Measurements from ENCODE around the gene OBSCN.

Gene OBSCN

DNA sequence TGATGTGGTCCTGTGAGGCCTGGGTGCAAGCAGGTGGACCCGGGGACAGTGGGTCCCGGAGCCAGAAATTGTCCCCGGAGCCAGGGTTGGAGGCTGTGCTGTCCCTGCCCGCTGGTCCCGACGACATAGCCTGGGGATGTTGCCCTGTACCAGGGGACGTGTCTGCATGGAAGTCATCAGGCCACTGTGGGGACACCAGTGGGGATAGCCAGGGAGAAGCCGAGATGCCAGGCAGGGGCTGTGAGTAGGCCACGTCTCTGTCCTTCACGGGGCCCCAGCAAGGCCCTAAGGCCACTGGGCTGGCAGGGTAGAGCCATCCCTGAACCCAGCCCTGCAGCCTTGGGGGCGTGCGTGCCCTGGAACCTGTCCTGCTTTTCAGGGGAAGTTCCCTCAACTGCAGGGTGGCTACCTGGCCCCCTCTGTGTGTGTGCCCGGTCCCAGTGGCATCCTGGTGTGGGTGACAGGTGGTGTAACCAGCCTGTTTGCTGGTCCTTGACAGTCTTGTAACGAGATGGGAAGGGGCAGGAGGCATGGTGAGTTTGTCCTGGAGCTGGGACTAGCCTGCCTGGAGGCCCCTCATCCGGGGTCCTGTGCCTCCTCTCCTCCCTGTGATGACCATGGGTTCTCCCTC is 73.2 kb downstream of the OBSCN start:
- FAIRE-seq: no peak

DNA sequence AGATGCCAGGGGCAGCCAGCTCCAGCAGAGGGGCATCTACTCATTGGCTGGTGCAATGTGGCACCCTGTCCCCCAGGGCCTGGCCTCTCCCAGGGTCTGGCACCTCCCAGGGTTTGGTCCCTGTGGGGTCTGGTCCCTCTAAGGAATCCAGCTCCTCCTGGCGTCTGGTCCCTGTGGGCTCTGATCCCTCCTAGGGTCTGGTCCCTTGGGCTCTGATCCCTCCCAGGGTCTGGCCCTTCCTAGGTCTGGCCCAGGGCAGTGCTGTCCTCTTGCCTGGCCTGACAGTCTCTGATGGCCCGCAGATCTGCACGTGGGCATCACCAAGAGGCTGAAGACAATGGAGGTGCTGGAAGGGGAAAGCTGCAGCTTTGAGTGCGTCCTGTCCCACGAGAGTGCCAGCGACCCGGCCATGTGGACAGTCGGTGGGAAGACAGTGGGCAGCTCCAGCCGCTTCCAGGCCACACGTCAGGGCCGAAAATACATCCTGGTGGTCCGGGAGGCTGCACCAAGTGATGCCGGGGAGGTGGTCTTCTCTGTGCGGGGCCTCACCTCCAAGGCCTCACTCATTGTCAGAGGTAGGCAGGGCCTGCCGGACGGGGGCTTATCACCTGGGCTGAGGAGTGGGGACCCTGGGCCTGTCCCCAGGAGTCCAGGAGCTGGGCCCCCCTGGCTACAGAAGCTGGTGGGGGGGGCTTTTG is 73.9 kb downstream of the OBSCN start:
- no peak for FAIRE-seq

DNA sequence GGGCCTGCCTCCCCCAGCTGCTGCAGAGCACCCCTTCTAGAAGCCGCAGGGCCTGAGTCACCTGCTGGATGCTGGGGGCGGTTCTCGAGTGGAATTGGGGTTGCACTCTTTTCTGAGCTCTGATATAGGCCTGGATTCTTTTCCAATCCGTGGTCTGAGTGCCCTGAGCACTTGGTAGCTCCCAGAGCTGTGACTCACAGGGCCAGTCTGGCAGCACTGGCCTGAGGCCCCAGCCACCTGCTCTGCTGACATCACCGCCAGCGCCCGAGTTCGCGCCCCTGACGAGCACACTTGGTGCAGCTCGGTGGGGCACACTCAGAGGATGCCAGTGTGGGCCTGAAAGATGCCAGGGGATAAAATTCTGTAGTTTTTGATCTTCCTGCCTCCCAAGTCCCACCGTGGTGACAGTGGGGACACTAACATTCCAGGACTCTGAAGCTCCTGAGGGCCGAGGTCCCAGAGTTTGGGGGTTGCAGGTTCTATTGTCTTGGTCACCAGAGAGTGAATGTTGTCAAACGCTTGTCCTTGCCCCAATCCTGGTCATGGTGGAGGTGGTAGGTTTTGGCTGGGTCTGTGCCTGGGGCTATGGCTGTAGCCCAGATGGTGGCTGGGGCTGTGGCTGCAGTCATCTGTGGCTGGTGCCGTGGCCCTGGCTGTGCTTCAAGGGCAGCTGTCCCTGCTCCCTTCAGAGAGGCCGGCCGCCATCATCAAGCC is 74.6 kb downstream of the OBSCN start:
- FAIRE-seq: no peak

DNA sequence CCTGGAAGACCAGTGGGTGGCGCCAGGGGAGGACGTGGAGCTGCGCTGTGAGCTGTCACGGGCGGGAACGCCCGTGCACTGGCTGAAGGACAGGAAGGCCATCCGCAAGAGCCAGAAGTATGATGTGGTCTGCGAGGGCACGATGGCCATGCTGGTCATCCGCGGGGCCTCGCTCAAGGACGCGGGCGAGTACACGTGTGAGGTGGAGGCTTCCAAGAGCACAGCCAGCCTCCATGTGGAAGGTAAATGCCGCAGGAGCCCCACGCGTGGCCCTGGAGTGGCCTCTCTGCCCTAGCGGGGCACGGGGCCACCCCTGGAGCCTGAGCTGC is 75.2 kb downstream of the OBSCN start:
- no peak for FAIRE-seq

DNA sequence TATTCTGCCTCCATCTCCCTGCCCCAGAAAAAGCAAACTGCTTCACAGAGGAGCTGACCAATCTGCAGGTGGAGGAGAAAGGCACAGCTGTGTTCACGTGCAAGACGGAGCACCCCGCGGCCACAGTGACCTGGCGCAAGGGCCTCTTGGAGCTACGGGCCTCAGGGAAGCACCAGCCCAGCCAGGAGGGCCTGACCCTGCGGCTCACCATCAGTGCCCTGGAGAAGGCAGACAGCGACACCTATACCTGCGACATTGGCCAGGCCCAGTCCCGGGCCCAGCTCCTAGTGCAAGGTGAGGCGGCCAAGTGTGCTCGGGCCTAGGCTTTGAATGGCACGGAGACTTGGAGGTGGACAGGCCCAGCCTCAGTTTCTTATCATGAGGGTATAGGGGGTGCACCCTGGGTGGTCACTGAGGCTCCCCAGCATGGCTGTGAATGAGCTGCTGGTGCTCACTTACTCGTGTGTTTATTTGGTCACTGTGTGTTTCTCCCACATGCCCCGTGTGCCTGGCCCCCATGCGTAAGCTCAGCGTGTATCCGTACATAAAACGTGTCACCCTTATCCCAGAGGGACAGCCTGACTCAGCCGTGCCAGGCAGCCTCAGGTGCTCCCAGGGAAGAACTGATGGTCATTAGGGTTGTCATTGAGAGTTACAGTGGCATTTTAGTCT is 75.8 kb downstream of the OBSCN start:
- FAIRE-seq: no peak

DNA sequence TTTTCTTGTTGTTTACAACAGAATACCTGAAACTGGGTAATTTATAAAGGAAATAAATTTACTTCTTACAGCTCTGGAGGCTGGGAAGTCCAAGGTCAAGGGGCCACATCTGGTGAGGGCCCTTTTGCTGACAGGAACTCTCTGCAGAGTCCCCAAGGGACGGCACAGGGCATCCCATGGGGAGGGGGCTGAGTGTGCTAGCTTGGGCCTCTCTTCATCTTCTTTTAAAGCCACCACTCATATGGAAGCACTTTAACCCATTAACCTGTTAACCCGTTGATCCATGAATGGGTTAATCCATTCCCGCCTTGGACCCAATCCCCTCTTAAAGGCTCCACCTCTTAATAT is 76.3 kb downstream of the OBSCN start:
- FAIRE-seq: no peak

DNA sequence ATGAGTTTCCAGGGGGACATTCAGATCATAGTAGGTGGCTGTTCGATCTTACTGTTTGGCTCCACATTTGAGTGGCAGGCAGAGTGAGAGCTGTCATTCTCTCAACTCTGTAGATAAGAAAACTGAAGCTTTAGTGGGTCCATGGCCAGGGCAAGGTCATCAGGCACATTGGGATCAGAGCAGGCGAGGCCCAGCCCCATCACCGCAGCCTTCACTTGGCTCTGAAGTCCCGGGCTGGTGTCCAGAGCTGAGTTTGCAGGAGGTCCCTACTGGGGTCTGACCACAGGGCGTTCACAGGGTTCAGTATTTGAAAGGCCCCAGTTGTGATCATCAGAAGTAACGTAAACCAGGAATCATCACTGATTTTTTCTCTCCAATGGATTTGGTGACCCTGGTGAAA is 76.7 kb downstream of the OBSCN start:
- FAIRE-seq: no peak

DNA sequence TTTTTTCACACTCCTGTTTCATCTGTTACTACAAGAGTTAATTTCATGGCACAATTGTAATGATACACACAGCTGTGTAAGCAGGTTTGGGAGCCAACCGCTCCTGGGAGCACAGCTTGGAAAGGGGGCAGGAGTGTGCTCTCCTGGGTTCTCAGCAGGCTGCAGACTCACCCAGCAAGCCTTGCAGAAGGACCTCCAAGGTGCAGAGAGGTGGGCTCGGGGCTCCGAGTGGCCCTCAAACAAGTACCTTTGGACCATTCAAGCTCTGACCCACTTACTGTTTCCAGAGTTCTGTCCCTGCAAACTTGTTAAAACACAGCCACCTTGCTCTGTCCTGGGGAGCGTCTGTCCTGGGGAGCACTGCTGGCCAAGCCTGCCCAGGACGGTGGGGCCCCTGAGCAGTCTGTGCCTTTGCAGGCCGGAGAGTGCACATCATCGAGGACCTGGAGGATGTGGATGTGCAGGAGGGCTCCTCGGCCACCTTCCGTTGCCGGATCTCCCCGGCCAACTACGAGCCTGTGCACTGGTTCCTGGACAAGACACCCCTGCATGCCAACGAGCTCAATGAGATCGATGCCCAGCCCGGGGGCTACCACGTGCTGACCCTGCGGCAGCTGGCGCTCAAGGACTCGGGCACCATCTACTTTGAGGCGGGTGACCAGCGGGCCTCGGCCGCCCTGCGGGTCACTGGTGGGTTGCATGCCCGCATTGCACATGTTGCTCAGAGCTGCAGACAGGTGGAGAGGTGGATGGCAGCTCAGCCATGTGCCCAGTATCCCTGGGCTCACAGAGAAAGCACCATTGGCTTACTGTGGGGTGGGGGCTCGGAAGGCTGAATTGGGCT is 78.0 kb downstream of the OBSCN start:
- FAIRE-seq: no peak

DNA sequence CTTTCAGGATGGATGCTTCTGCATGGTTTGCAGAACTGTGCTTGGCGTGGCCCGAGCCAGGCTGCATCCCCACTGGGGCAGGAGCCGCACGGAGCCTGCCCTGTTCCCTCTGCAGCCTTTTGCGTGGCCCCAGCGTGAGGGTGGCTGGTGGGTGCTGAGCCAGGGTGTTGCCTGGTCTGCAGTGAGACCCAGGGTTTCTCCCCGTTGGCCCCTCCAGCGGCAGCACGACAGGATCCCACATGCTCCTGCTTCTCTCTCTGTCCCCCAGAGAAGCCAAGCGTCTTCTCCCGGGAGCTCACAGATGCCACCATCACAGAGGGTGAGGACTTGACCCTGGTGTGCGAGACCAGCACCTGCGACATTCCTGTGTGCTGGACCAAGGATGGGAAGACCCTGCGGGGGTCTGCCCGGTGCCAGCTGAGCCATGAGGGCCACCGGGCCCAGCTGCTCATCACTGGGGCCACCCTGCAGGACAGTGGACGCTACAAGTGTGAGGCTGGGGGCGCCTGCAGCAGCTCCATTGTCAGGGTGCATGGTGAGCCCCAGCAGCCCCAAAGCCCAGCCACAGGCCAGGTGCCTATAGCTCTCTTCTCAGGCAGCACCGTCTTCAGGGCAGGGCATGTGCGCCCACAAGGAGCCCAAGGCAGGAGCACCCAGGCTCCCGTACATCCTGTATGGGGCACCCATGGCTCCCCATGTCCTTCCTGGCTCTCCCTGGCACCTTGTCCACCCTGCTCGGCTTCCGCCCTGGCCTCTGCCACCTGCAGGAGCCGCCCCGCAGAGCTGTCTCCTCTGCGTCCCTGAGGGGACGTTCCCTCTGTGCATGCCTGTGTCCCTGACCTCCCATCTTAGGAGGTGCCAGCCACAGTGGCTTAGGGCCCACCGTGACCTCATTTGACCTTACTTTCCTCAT is 78.9 kb downstream of the OBSCN start:
- no peak for FAIRE-seq

DNA sequence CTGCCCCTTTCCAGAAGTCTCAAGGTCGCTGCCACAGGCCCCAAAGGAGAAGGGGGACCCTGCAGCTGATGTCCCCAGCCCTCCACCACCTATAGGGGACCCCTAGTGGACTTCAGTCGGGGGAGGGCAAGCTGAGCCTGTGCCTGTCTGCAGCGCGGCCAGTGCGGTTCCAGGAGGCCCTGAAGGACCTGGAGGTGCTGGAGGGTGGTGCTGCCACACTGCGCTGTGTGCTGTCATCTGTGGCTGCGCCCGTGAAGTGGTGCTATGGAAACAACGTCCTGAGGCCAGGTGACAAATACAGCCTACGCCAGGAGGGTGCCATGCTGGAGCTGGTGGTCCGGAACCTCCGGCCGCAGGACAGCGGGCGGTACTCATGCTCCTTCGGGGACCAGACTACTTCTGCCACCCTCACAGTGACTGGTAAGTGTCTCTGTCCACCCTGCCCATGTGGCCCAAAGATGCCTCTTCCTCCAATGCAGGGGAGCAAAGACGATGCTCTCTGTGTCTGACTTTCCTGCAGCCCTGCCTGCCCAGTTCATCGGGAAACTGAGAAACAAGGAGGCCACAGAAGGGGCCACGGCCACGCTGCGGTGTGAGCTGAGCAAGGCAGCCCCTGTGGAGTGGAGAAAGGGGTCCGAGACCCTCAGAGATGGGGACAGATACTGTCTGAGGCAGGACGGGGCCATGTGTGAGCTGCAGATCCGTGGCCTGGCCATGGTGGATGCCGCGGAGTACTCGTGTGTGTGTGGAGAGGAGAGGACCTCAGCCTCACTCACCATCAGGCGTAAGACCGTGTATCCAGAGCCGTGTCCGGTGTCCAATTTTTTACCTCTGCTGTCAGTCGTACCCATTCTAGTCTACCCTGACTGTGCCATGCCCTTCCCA is 79.9 kb downstream of the OBSCN start:
- FAIRE-seq: no peak

DNA sequence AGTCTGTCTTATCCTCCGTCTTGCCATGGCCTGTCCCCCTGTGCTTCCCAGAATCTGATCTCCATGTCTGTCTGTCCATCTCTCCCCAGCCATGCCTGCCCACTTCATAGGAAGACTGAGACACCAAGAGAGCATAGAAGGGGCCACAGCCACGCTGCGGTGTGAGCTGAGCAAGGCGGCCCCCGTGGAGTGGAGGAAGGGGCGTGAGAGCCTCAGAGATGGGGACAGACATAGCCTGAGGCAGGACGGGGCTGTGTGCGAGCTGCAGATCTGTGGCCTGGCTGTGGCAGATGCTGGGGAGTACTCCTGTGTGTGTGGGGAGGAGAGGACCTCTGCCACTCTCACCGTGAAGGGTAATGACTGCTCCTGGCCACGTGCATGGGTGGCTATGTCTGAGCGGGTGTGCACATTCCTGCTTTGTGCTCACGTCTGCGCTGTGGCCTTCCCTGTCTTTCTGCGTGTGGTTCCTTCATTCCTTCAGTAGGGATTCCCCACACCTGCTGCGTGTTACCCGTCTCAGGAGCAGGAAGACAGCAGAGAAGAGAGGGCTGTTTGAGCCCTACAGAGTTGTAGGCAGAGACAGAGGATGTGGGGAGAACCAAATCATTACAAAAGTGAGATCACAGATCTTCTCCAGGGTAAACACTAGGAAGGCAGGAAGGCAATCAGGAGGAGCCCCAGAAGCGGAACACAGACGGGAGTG is 80.8 kb downstream of the OBSCN start:
- no peak for FAIRE-seq

DNA sequence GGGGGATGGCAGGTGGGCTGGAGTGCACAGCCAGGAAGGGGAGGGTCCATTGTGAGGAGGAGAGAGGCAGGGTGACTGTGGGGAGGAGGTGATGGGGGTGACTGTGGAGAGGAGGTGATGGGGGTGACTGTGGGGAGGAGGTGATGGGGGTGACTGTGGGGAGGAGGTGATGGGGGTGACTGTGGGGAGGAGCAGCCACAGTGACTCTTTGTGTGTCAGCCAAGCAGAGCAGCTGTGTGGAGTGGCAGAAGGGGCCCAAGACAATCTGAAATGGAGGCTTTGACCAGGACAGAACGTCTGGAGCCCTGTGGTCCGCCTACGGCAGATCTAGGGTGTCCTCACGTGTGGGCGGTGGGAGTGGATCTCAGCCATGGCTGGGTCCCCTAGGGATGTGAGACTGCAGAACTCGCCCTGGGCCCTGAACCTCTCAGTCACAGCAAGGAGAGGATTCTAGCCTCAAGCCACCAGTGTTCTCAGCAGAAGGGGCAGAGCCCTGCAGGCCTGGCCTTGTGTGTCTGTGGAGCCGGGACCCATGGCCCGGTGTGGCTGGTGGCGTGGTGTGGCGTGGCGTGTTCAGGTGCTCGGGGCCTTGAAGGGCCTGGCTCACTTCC is 81.5 kb downstream of the OBSCN start:
- FAIRE-seq: no peak

DNA sequence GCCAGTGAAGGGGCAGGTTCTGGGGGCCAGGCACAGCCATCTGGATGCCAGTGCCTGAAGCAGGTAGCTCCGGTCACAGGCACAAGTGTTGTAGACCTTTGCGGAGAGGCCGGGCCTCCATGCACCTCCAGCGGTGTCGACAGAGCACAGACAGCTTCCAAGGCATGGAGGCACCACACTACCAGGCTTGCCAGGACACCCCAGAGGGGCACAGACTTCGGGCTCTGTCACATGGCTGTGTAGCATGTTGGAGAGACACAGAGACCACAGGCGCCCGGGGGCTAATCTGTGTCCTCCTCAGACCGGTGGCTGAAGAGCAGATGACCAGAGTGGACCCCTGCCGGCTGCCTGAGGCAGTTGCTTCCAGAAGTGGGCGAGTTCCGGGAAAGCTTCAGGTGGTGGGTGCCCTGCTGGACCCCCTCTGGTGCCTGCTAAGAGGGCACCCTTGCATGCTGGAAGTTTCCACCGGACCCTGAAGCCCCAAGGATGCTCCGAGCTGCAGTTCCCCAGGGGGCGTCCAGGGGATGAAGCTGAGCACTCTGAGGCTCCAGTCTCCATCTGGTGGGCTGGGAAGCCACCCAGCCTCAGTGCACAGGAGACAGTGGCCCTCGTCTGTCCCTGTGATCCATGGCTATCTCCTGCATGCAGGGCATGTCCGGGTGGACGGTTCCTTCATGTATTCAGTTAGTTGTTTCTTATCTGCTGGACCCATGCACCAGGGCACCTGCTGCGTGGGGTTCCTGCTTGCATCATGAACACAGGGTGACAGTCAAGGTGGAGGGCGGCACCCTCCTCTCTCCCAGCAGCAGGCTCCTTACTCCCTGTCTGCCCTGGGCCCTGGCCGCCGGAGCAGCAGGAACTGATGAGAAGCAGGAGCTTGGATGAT is 82.4 kb downstream of the OBSCN start:
- no peak for FAIRE-seq

DNA sequence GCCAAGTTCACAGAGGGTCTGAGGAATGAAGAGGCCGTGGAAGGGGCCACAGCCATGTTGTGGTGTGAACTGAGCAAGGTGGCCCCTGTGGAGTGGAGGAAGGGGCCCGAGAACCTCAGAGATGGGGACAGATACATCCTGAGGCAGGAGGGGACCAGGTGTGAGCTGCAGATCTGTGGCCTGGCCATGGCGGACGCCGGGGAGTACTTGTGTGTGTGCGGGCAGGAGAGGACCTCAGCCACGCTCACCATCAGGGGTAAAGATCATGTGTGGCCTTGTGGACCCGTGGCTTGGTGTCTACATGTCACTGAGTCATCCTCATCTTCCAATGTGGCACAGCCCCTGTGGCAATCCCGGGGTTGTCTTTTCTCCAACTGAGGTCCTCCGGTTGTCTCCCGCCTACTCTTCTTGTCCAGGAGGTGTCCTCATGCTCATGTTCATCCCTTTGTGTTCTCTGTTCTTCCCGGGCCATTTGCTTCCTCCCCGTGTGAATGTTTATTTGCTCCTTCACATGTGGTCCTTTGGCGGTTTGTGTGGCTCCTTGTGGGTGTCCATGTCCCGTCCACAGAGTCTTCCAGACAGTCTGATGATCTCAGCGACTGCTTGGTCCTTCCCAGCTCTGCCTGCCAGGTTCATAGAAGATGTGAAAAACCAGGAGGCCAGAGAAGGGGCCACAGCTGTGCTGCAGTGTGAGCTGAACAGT is 84.2 kb downstream of the OBSCN start:
- FAIRE-seq: no peak

DNA sequence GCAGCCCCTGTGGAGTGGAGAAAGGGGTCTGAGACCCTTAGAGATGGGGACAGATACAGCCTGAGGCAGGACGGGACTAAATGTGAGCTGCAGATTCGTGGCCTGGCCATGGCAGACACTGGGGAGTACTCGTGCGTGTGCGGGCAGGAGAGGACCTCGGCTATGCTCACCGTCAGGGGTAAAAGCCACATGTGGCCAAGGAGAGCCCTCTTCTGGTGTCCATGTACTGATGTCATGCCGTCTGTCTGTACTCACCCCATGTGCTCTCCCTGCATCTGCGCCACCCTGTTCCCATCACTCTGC is 84.7 kb downstream of the OBSCN start:
- FAIRE-seq: no peak

DNA sequence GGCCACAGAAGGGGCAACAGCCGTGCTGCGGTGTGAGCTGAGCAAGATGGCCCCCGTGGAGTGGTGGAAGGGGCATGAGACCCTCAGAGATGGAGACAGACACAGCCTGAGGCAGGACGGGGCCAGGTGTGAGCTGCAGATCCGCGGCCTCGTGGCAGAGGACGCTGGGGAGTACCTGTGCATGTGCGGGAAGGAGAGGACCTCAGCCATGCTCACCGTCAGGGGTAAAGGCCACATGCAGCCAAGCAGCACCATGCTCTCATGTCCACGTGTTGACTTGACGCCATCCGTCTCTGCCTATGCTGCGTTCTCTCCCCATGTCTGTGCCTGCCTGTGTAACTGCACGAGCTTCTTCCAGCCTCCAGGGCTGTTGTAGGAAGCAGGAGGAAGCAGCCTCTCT is 85.5 kb downstream of the OBSCN start:
- FAIRE-seq: no peak

DNA sequence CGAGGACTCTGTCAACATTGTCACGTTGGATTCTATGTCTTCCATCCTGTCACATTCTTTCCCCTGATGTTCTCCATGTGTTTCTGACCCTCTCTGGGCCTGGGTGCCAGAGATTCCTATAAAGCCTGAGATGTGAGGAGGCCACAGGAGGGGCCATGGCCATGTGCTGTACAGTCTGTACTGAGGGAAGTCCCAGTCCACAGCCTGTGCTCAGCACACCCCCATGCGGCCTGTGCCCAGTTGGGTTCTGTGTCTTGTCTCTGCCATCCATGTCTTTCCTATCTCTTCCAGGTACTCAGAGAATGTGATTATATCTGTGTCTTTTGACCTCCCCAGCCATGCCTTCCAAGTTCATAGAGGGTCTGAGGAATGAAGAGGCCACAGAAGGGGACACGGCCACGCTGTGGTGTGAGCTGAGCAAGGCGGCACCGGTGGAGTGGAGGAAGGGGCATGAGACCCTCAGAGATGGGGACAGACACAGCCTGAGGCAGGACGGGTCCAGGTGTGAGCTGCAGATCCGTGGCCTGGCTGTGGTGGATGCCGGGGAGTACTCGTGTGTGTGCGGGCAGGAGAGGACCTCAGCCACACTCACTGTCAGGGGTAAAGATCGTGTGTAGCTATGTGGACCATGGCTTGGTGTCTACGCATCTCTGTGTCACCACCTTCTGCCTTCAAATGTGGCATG is 86.1 kb downstream of the OBSCN start:
- no peak for FAIRE-seq

DNA sequence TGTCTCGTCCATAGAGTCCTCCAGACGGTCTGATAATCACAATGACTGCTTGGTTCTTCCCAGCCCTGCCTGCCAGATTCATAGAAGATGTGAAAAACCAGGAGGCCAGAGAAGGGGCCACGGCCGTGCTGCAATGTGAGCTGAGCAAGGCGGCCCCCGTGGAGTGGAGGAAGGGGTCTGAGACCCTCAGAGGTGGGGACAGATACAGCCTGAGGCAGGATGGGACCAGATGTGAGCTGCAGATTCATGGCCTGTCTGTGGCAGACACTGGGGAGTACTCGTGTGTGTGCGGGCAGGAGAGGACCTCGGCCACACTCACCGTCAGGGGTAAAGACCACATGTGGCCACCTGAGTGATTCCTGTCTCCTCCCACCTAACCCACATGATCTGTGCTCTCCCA is 86.9 kb downstream of the OBSCN start:
- no peak for FAIRE-seq

Data from G401.6 (cell line).